HG02852 (cell line): ENCODE measurements around the gene GTF3C1.
"Not testable (repeated sequence)": the region's sequence is repeated elsewhere in the genome, so short reads cannot be mapped to it uniquely, and the experiment has no call there.

Source experiments
- ATAC-seq: cut with Tn5 transposase; IDR thresholded peaks from one replicate; pipeline ENCODE4 v1.9.1; 2021; ENCODE audit warnings: mild to moderate bottlenecking, moderate library complexity; ENCODE audit not compliant: unreplicated experiment

The GTF3C1 gene, protein sequence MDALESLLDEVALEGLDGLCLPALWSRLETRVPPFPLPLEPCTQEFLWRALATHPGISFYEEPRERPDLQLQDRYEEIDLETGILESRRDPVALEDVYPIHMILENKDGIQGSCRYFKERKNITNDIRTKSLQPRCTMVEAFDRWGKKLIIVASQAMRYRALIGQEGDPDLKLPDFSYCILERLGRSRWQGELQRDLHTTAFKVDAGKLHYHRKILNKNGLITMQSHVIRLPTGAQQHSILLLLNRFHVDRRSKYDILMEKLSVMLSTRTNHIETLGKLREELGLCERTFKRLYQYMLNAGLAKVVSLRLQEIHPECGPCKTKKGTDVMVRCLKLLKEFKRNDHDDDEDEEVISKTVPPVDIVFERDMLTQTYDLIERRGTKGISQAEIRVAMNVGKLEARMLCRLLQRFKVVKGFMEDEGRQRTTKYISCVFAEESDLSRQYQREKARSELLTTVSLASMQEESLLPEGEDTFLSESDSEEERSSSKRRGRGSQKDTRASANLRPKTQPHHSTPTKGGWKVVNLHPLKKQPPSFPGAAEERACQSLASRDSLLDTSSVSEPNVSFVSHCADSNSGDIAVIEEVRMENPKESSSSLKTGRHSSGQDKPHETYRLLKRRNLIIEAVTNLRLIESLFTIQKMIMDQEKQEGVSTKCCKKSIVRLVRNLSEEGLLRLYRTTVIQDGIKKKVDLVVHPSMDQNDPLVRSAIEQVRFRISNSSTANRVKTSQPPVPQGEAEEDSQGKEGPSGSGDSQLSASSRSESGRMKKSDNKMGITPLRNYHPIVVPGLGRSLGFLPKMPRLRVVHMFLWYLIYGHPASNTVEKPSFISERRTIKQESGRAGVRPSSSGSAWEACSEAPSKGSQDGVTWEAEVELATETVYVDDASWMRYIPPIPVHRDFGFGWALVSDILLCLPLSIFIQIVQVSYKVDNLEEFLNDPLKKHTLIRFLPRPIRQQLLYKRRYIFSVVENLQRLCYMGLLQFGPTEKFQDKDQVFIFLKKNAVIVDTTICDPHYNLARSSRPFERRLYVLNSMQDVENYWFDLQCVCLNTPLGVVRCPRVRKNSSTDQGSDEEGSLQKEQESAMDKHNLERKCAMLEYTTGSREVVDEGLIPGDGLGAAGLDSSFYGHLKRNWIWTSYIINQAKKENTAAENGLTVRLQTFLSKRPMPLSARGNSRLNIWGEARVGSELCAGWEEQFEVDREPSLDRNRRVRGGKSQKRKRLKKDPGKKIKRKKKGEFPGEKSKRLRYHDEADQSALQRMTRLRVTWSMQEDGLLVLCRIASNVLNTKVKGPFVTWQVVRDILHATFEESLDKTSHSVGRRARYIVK (N-terminal part only)

DNA sequence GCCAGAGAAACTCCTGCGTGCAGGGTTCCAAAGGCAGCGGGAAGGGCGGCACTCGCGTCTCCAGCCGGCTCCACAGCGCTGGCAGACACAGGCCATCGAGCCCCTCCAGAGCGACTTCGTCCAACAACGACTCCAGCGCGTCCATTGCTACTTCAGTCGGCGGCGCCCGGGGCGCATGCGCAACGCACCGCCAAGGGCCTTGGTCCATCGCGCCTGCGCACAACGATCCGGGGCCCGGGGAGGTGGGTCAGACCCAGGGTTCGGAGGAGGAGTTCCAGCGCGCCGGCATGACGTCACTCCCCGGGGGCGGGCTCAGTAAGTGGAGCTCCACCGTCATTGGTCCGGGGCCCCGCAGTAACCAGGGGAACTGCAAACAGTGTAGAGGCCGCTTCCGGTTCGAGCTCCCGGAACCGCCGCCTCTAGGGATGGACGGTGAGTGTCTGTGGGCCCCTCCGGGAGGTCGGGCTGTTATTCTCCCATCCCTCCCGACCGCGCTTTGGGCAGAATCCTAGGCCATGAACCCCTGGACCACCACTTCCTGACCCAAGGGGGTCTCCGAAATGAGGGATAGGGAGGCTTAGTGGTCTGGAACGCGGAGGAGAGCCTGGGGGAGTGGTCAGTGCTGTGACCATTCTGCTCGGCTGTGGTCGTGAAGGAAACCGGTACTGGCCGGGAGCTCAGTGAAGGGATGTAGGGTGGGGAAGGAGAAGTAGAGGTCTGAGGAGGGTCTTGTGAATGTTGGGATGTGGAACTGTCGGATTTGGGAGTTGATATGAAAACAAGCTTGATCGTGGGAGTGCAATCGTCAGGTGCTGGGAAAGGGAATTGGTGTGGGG lies at the start of gene GTF3C1, which contains the start of gene KATNIP:
GTF3C1 (minus strand) TSS at position 168 of the 836 bp plus-strand sequence; CDS start at position 145, 23 bp downstream.
KATNIP (plus strand) TSS at position 399 of the 836 bp plus-strand sequence; CDS start at position 426, 27 bp downstream.
- peak; percentile 95 for ATAC-seq

DNA sequence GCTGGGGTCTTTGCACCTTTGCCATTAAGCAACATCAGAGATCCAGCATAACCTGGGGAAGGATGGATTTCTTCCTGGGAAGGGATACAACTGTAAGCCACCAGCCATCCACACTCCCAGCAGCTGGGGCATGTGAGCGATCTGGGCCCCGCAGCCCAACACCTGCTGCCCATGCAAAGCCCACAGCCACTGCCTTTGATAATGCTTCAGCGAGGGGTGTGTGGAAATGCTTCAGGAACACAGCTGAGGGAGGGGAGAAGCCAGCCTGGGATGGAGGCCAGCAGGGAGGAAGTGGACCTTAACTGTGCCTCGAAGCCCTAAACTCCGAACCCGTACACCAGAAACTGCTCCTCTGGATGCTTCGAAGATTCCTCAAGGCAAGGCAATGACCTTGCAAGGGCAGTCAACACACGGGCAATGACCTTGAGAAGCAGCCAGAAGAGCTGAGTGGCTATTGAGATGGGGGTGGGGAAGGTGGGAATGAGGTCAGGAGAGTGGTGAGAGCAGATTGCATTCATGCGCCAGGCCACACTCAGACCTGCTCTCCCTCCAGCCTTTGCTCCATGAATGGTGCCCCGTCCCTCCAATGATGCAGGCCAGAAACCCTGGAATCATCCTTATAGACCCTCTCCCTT lies 49.3 kb upstream of the GTF3C1 start:
- ATAC-seq = no peak

DNA sequence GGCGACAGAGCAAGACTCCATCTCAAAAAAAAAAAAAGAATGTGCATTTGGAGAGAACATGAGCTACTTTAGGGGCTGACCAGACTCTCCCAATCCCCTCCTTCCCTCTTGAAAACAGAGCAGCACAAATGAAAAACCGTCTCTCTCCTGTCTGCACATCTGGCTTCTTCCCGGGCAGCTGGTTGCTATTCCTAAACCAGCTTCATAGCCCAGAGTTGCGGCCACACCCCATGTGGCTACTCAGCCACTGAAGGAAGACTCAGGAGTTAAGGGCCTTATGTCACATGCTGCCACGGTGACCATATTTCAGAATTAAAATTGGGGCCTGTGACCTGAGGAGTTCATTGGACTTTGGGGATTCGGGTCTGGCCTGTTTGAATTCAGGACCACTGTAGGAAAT lies 48.5 kb upstream of the GTF3C1 start:
- ATAC-seq = no peak

DNA sequence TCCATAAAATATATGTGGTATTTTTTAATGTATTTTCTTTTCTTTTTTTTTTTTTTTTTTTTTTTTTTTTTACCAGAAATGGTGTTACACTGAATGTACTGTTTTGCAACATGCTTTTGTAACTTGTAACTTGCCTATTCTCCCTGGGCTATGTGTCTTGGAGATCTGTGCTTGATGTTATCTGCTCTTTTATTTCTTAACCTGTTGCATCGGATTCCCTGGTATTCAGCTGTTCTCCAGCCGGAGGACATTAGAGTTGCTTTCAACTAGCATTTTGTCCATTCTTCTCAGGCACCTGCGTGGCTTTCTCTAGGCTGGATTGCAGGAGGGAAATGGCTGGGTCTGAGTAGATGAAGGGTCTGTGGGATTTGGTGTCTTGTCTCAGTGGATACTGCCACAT lies 47.6 kb upstream of the GTF3C1 start:
- ATAC-seq = no peak

DNA sequence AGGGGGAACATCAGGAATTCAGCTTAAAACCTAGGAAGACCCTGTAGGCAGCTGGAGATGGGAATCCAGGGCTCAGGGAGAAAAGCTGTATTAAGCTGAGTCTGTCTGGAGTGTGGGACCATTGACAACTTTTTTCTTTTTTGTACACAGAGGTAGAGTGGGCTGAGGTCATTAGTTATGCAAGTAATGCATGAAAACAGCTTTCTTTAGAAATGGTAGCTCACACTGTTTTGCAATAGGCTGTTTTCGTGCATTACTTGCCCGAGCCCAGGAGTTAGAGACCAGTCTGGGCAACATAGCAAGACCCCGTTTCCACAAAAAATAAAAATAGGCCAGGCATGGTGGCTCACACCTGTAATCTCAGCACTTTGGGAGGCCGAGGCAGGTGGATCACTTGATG lies 46.7 kb upstream of the GTF3C1 start:
- no peak for ATAC-seq

DNA sequence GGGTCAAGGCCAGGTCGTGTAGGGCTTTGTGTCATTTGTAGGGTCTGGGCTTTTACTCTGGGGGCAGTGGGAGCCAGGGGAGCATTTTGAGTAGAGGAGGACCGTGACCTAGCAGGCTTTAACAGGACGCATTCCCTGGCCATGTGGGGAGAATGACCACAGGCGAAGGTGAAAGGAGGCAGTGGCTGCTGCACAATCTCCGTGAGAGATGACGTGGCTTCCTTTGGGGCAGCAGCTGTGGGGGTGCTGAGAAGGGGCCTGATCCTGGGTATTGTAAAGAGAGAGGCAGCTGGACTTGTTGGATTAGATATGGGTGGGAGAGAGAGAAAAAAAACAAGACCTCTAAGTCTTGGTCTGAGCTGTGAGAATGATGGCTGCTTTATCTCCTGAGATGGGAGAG lies 46.3 kb upstream of the GTF3C1 start:
- ATAC-seq = no peak

DNA sequence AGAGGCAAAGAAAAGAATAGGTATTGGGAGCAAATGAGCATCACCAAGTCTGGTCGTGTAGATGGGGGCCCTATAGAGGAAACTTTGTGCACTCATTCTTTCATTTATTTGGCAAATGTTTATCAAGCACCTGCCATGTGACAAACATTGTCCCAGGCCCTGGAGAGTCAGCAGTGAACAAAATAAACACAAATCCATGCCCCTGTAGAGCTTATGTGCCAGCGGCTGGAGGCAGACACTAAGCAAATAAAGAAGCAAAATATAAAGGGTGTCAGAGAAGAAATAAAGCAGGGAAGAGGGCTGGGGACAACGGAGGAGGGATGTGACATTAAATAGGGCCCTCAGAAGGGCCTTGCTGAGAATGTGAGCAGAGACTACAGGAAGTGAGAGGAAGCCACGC lies 45.8 kb upstream of the GTF3C1 start:
- ATAC-seq = no peak

DNA sequence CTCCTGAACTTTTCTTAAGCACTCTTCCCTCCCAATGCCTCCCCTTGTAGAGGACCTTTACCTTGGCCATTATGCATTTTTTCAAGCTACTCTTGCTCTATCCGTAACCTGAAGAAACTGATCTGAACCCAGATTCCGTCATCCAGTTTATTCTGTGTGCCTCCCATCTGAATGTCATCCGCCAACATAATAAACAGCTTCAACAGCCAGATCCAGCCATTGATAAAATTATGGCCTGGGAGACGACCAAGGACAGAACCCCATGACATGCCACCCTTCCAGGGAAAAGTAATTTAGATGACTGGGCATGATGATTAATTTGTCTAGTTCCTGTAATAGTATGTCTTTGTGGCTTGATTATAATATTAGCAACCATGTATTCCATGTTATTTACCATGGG lies 42.1 kb upstream of the GTF3C1 start:
- no peak for ATAC-seq

DNA sequence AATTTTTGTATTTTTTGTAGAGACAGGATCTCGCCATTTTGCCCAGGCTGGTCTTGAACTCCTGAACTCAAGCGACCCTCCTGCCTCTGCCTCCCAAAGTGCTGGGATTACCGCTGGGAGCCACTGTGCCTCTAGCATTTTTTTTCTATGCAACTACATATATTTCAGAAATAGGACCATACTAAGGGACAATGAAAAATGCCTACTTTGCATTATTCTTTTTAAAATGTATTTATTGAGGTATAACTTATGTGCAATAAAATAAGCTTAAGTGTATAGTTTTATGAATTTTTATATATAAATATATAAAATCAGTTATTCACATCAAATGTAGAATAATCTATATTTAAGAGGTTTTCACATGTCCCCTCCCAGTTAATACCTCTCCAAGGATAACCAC lies 38.3 kb upstream of the GTF3C1 start:
- ATAC-seq = no peak

DNA sequence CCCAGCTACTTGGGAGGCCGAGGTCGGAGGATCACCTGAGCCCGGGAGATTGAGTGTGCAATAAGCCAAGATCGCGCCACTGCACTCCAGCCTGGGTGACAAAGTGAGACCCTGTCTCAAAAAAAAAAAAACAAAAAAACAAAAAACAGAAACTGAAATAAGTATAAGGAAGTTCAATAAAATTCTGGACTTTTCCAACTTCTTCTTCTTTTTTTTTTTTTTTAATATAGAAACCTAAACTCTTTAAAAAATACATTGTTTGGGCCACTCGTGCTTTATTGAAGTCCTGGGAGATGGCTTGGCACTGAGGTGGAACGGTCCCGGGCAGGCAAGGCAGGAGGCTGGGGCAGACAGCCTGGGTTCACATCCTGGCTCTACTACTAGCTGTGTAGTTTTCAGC lies 37.0 kb upstream of the GTF3C1 start:
- ATAC-seq = no peak

DNA sequence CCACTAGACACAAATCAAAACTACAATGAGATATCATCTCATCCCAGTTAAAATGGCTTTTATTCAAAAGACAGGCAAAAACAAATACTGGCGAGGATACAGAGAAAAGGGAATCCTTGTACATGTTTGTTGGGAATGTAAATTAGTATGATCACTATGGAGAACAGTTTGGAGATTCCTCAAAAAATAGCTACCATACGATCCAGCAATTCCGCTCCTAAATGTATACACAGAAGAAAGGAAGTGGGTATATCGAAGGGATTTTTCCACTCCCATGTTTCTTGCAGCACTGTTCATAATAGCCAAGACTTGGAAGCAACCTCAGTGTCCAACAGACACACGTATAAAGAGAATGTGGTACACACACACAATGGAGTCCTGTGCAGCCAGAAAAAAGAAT lies 35.5 kb upstream of the GTF3C1 start:
- no peak for ATAC-seq

DNA sequence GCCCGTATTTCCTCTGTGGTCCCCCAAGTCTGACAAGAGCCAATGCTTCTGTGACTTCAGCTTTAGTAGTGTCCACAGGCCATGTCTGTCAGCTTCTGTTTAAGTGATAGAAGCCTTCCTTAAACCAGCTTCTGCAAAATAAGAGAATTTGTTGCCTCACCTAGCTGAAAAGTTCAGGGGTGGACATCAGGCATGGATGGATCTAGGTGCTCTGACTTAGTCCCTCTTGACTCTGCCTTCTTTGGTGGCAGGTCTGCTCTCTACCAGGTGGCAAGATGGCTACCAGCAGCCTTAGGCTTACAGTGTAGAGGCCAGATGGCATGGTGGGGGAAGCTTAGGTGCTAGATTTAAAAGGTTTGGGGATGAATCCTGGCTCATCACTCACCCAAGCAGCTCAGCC lies 33.9 kb upstream of the GTF3C1 start:
- ATAC-seq = no peak

DNA sequence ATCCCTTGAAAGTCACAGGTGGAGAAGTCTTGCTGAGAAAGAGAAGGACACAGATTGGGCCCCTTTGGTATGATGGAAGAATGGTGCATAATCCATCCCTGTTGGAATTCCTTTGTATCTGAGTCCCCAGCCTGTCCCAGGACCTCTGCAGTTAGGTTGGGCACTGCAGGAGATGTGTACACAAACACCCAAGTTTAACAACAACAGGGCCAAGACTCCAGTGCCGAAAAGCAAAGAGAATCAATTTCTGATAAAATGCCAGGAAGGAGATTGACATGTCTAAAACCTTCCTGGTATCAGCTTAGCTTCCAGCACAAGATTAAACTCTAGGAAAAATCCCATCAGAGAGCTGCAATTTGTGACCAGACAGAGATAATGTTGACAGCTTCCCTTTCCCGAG lies 33.2 kb upstream of the GTF3C1 start:
- ATAC-seq = no peak

DNA sequence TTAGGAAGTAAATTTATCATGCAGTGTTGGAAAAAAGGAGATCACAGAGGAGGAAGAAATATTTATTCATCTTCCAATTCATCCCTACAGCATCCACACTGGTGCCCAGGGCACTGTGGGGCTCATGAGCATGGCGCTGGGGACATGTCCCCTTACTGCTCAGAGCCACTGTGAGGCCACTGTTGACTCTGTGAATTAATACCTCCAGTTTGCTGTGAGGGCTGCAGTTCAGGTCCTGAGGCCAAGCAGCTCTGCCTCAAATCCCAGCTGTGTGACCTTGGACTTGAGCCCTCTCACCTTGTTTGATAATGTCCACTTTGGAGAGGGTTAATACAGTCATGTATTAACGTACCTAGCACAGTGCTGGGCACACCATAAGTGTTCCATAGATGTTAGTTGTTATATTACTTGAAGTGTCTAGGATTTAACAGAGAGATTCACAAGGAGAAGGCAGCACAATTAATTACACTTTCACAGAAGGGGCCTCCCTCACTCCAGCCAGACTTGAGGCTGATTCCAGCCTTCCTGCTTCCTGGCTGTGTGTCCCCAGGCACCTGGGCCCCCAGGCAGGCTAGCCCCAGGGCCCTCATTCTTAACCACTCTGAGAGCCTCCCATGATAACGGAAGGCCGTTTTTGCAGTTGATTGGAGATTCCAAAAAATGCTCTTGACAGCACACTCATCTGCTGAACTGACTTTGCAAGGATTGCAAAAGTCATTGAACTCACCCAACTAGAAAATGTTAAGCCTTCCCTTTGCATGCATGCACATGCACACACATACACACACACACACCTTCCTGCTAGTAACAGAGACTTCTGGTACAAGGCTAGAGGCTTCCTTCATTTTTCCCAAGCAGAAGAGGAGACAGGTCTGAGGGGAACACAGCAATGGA lies 29.6 kb upstream of the GTF3C1 start:
- ATAC-seq = no peak

DNA sequence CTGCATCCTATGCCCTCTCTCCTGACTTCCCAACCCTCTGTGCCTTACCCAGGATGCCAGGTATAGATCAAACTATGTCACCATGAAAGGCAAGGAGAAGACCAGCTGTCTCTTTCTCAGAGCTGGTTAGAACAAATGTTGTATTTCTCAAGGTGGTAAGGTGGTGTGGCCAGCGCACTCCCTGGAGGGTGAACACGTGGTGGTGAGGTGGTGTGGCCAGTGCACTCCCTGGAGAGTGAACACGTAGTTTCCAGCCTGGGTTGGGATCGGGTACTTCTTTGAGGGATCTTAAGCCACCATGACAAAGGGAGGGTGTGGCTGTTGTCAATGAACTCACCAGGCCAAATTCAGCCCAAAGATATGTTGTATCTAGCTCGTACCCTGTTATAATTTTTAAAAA lies 27.0 kb upstream of the GTF3C1 start:
- ATAC-seq = no peak

DNA sequence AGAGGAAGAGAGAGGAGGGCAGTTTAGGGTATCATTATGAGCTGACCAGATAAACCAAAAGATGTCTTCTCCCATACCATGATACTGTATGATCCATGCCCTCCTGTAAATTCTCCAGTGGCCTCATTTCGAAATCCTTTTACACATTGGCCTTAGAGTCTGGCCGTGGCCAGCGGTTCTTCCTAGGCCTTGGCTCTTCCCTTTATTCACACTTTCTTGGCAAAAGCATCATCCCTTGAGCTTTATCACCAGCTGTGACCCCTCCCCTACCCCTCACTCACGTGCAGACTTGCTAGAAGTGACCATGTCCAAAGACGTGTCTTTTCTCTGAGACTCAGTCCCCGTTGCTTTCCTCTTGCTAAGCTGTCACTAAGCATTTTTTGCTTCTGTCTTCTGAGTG lies 23.0 kb upstream of the GTF3C1 start:
- no peak for ATAC-seq

DNA sequence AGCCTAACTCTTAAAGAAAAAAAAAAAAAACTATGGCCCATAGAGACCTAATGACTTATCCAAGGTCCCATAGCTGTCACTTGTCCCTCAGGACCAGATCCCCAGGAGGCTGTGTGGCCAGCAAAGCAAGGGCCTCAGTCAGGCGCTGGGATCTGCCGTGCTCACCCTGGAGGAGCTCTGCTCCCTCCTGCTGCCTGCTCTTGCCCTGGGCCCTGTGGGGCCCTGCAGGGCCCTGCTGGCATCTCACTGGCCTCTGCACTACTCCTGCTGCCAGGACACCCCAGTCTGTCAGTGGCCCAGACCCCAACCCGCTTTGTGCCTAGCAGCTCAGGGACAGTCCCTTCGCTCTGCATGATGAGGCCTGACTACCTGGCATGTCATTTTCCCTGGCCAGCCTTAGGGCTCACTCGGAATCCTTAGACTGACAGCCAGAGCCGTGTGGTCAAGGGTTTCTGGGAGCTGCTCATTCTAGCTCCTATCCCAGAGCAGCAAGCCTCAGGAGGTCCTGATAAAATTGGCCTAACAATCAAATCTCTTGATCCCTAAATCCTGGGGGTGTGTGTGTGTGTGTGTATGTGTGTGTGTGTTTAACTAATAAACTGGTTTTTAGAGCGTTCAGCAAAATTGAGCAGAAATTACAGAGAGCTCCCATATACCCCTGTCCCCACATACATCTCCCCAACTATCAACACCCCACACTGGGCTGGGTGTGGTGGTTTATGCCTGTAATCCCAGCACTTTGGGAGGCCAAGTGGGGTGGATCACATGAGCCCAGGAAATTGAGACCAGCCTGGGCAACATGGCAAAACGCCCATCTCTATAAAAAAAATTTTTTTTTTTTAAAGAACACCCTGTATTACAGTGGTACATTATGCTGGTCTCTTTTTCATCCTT lies 22.0 kb upstream of the GTF3C1 start:
- ATAC-seq = no peak

DNA sequence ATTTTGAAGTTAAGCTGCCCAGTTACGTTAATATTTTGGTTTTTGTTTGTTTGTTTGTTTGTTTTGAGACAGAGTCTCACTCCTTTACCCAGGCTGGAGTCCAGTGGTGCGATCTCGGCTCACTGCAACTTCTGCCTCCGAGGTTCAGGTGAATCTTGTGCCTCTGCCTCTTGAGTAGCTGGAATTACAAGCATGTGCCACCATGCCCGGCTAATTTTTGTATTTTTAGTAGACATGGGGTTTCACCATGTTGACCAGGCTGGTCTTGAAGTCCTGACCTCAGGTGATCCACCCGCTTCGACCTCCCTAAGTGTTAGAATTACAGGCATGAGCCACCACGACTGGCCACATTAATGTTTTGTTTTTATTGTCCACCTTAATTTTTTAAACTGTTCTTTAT lies 21.3 kb upstream of the GTF3C1 start:
- not testable (repeated sequence) for ATAC-seq
